ENCODE measurements around the gene MAP4. TPM values are rescaled to one million over a fixed set of nuclear protein-coding genes. Genes with fewer than 3 reads are reported as not detected.
"Not testable (repeated sequence)": the region's sequence is repeated elsewhere in the genome, so short reads cannot be mapped to it uniquely, and the experiment has no call there.

MAP4 gene
- total and polyA plus RNA-seq, 2 donors (not counting 1 experiment from before 2014, with no cell fraction given) = 39.2 to 132 TPM

- H3K79me2 ChIP-seq (ENCODE audit: control insufficient read depth, insufficient read depth, low read length); H3K27me3 Mint-ChIP-seq; H3K4me3 ChIP-seq (ENCODE audit: control extremely low read depth in 1 of 5, extremely low read depth in 1 of 5, insufficient read depth in 1 of 5, low read depth in 2 of 5, low read length in 4 of 5); ATAC-seq (ENCODE audit: low read depth); intact Hi-C loops (cut with micrococcal nuclease); H3K4me2 ChIP-seq (replicated peaks; ENCODE audit: low read depth, low read length, poor library complexity, severe bottlenecking); H3K4me1 ChIP-seq (ENCODE audit: control insufficient read depth in 2 of 2, insufficient read depth in 2 of 2, low read length in 2 of 2); H3K4me3 Mint-ChIP-seq; H2AFZ ChIP-seq (ENCODE audit: insufficient read depth, low read depth, low read length, poor library complexity, severe bottlenecking); H3K27ac ChIP-seq (ENCODE audit: low read length in 2 of 2); H3K9me3 Mint-ChIP-seq (ENCODE audit: insufficient read depth); H3K27ac Mint-ChIP-seq; H3K9me3 ChIP-seq (ENCODE audit: control extremely low read depth in 1 of 3, control insufficient read depth in 2 of 3, insufficient read depth in 1 of 3, low read length in 2 of 3); H4K20me1 ChIP-seq (ENCODE audit: control insufficient read depth, insufficient read depth, low read length, poor library complexity, severe bottlenecking); H3K9ac ChIP-seq (ENCODE audit: low read length); H3K27me3 ChIP-seq (replicated peaks in 1 of 4; ENCODE audit: control extremely low read depth in 1 of 4, control insufficient read depth in 3 of 4, insufficient read depth in 4 of 4, low read length in 3 of 4); DNase-seq; POLR2A ChIA-PET: not testable (repeated sequence)
- WGBS (ENCODE audit: insufficient coverage) = 96% methylated on average over 6 of the region's 9 CpGs
- CTCF ChIA-PET = interaction anchor here (0.9 kb wide), 1 partner anchor 102 kb away, joined by 3 read pairs; no protein-coding TSS in a partner anchor
- H3K36me3 ChIP-seq (replicated peaks in 1 of 2; ENCODE audit: control extremely low read depth in 1 of 2, control insufficient read depth in 1 of 2, extremely low read depth in 1 of 2, insufficient read depth in 2 of 2, low read length in 1 of 2) = peaks cover 2 to 14% of the 10 kb centered on the region in 2 experiments
- H3K4me1 Mint-ChIP-seq = peaks cover 15% of the 10 kb centered on the region
Measured at GRCh38 chr3:47887991-47888390, 128.2 kb downstream of the MAP4 start.

GRCh38 chr3:47885168-47885567, 131.0 kb downstream of the MAP4 start:
- no peak overlapping the region for H3K4me2 ChIP-seq (replicated peaks; ENCODE audit: low read depth, low read length, poor library complexity, severe bottlenecking)
- H3K36me3 ChIP-seq (replicated peaks in 1 of 2; ENCODE audit: control extremely low read depth in 1 of 2, control insufficient read depth in 1 of 2, extremely low read depth in 1 of 2, insufficient read depth in 2 of 2, low read length in 1 of 2) = no peaks in the 10 kb centered on the region
- CTCF ChIA-PET = no interaction called here
- no peak for DNase-seq
- TF ChIP-seq CTCF (IDR thresholded peaks at IDR 0.05) (no peak), EZH2 (IDR thresholded peaks at IDR 0.05; ENCODE audit: borderline replicate concordance, insufficient read depth, low read depth, low read length, poor library complexity, severe bottlenecking) (no peak)
- peaks cover 26% of the 10 kb centered on the region for H3K4me1 Mint-ChIP-seq
- H3K79me2 ChIP-seq (ENCODE audit: control insufficient read depth, insufficient read depth, low read length) = no peaks in the 10 kb centered on the region
- H3K27ac Mint-ChIP-seq = no peak overlapping the region
- no peak overlapping the region for H3K9ac ChIP-seq (ENCODE audit: low read length)
- no peaks in the 10 kb centered on the region for H3K27me3 ChIP-seq (replicated peaks in 1 of 4; ENCODE audit: control extremely low read depth in 1 of 4, control insufficient read depth in 3 of 4, insufficient read depth in 4 of 4, low read length in 3 of 4)
- ATAC-seq (ENCODE audit: low read depth) = no peak
- H3K9me3 Mint-ChIP-seq (ENCODE audit: insufficient read depth) = no peaks in the 10 kb centered on the region
- H3K9me3 ChIP-seq (ENCODE audit: control extremely low read depth in 1 of 3, control insufficient read depth in 2 of 3, insufficient read depth in 1 of 3, low read length in 2 of 3) = peaks cover 0 to 5% (median 0%) of the 10 kb centered on the region in 3 donors
- POLR2A ChIA-PET = no interaction called here
- WGBS (ENCODE audit: insufficient coverage) = no CpG with 5 or more reads among the region's 1 CpG
- intact Hi-C loops (cut with micrococcal nuclease) = no loop called here
- H4K20me1 ChIP-seq (ENCODE audit: control insufficient read depth, insufficient read depth, low read length, poor library complexity, severe bottlenecking) = no peaks in the 10 kb centered on the region
- no peak overlapping the region for H3K4me3 ChIP-seq (ENCODE audit: control extremely low read depth in 1 of 5, extremely low read depth in 1 of 5, insufficient read depth in 1 of 5, low read depth in 2 of 5, low read length in 4 of 5)
- no peak overlapping the region for H2AFZ ChIP-seq (ENCODE audit: insufficient read depth, low read depth, low read length, poor library complexity, severe bottlenecking)
- no peaks in the 10 kb centered on the region for H3K27me3 Mint-ChIP-seq
- H3K4me3 Mint-ChIP-seq = no peak overlapping the region
- H3K4me1 ChIP-seq (ENCODE audit: control insufficient read depth in 2 of 2, insufficient read depth in 2 of 2, low read length in 2 of 2) = peaks cover 10 to 22% of the 10 kb centered on the region in 2 donors
- H3K27ac ChIP-seq (ENCODE audit: low read length in 2 of 2) = peak overlapping the region in 1 of 2 donors; percentile 1
